ENCODE measurements around the gene SMURF2.
"Not testable (repeated sequence)": the region's sequence is repeated elsewhere in the genome, so short reads cannot be mapped to it uniquely, and the experiment has no call there.

SMURF2 gene

DNA sequence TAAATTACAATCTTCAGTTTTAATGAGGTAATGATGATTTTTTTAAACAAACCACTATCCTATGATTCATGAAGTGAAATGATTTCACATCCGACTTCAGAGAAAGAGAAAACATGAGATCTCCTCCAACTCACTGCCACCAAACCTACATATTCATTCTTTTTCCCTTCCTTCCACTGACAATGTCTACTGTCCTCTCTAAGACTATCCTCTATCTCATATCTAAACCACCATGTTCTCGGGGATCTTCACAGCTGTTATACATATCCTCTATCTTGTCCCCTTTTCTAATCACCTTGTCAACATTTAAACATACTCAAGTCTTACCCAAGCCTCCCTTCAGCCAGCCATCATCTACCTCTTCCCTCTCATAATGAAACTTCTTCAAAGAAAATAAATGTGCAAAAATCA lies 53.5 kb downstream of the SMURF2 start:
- Mint-ChIP-seq H3K36me3 (ENCODE audit: low read depth) (peaks cover 4% of the 10 kb centered on the region), H3K9me3 (no peaks in the 10 kb centered on the region), H3K4me3 (peak overlapping the region; percentile 11), H3K27ac (peak overlapping the region; percentile 38), H3K4me1 (ENCODE audit: low read depth) (peaks cover 14% of the 10 kb centered on the region), H3K27me3 (ENCODE audit: low read depth) (no peaks in the 10 kb centered on the region)
- DNase-seq (ENCODE audit: low spot score) = no peak

DNA sequence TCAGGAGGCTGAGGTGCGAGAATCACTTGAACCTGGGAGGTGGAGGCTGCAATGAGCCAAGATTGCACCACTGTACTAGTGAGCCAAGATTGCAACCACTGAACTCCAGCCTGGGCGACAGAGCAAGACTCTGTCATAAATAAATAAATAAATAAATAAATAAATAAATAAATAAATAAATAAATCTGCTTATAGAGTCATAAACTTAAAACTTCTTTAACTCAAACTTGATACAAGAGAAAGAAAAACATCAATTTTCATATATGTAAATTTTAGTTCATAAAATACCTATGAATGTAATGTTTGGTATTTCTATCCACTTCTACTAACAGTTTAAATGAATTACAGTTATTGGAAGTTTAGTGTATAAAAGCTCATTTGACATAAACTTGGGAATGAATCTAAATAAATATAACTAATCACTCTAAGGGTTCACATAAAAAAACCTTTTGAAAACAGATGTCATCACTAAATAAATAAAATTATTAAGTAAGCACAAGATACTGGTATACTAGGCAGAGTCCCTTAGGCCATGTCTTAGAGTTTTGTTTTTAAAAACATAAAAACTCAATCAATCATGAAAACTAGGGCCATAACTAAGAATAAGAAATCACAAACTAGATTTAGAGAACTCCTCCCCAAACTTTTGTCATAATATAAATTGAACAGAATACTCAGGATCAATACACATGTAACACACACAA lies 54.1 kb downstream of the SMURF2 start:
- Mint-ChIP-seq H3K4me1 (ENCODE audit: low read depth) (peaks cover 14% of the 10 kb centered on the region), H3K27me3 (ENCODE audit: low read depth) (no peaks in the 10 kb centered on the region), H3K4me3 (no peak overlapping the region), H3K9me3 (no peaks in the 10 kb centered on the region), H3K27ac (peak overlapping the region; percentile 38), H3K36me3 (ENCODE audit: low read depth) (peaks cover 4% of the 10 kb centered on the region)
- DNase-seq (ENCODE audit: low spot score) = no peak

DNA sequence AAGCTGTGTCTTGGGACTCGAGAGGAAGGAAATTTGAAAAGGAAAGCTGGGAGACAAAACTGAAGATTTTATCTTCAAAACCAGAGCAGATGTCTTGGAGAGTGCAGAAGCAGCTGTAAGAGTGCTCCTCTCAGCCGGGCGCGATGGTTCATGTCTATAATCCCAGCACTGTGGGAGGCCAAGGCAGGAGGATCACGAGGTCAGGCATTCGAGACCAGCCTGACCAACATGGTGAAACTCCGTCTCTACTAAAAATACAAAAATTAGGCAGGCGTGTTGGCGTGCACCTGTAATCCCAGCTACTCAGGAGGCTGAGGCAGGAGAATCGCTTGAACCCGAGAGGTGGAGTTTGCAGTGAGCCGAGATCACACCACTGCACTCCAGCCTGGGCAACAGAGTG lies 57.6 kb downstream of the SMURF2 start:
- DNase-seq (ENCODE audit: low spot score); H3K9me3 Mint-ChIP-seq; H3K36me3 Mint-ChIP-seq (ENCODE audit: low read depth); H3K27me3 Mint-ChIP-seq (ENCODE audit: low read depth); H3K27ac Mint-ChIP-seq; H3K4me3 Mint-ChIP-seq: not testable (repeated sequence)
- peaks cover 24% of the 10 kb centered on the region for H3K4me1 Mint-ChIP-seq (ENCODE audit: low read depth)

DNA sequence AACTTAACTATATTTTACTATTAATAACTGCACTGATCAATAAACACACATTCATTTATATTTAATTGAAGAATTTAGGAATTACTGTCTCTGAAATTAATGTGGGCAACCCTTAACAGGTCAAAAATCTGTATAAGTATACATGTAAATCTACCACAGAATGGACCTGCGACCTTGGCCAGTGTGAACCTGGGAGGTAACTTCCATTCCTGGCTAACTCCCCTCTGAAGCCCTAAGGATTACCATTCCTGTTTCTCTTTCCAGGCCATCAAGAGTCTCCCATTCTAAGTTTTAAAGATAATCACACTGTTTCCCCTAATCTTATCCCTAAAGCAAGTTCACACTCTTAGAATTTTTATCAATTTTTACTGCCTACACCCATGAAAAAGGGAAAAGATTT lies 58.1 kb downstream of the SMURF2 start:
- H3K4me1 Mint-ChIP-seq (ENCODE audit: low read depth) = peaks cover 24% of the 10 kb centered on the region
- H3K27me3 Mint-ChIP-seq (ENCODE audit: low read depth) = no peaks in the 10 kb centered on the region
- DNase-seq (ENCODE audit: low spot score) = no peak
- H3K4me3 Mint-ChIP-seq = no peak overlapping the region
- no peaks in the 10 kb centered on the region for H3K9me3 Mint-ChIP-seq
- H3K27ac Mint-ChIP-seq = no peak overlapping the region
- H3K36me3 Mint-ChIP-seq (ENCODE audit: low read depth) = peaks cover 5% of the 10 kb centered on the region

DNA sequence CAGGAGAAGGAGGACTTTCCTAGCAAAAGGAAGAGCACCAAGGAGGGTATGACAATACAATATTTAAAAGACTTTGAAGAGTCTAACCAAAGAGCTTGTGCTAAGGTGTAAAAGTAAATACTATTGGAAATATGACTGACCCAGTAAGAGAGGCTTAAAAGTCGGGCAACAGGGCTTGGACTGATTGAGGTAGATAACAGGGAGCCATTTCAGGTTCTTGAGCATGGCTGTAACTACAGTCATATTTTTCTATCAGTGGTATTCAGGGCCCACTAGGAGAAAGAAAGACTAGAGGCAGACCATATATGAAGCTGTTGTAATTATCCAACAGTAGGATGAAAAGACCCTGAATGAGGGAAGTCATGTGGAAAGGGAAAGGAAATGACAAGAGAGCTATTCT lies 62.3 kb downstream of the SMURF2 start:
- no peaks in the 10 kb centered on the region for H3K9me3 Mint-ChIP-seq
- DNase-seq (ENCODE audit: low spot score) = no peak
- peaks cover 32% of the 10 kb centered on the region for H3K4me1 Mint-ChIP-seq (ENCODE audit: low read depth)
- H3K27ac Mint-ChIP-seq = no peak overlapping the region
- H3K4me3 Mint-ChIP-seq = peak overlapping the region; percentile 74
- peaks cover 14% of the 10 kb centered on the region for H3K36me3 Mint-ChIP-seq (ENCODE audit: low read depth)
- H3K27me3 Mint-ChIP-seq (ENCODE audit: low read depth) = no peaks in the 10 kb centered on the region

DNA sequence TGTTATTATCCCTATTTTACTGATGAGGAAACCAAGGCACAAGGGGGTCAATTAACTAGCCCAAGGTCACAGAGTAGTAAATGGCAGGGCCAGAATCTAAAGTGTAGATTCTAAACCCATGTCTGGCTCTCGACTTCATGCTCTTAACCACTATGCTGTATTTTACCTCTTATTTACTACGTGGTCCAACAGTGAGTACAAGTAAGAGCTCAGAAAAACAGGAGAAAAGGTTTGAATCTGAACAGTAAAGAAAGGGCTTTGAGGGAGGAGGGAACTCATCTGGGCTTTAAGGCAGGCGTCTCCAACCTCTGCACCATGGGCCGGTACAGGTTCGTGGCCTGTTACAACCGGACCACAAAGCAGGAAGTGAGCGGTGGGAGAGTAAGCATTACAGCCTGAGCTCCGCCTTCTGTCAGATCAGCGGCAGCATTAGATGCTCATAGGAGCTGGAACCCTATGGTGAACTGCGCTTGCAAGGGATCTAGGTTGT lies 62.9 kb downstream of the SMURF2 start:
- peak; percentile 47 for DNase-seq (ENCODE audit: low spot score)
- Mint-ChIP-seq H3K27me3 (ENCODE audit: low read depth) (no peaks in the 10 kb centered on the region), H3K4me3 (peak overlapping the region; percentile 74), H3K27ac (peak overlapping the region; percentile 82), H3K4me1 (ENCODE audit: low read depth) (peaks cover 32% of the 10 kb centered on the region), H3K36me3 (ENCODE audit: low read depth) (peaks cover 13% of the 10 kb centered on the region), H3K9me3 (no peaks in the 10 kb centered on the region)

DNA sequence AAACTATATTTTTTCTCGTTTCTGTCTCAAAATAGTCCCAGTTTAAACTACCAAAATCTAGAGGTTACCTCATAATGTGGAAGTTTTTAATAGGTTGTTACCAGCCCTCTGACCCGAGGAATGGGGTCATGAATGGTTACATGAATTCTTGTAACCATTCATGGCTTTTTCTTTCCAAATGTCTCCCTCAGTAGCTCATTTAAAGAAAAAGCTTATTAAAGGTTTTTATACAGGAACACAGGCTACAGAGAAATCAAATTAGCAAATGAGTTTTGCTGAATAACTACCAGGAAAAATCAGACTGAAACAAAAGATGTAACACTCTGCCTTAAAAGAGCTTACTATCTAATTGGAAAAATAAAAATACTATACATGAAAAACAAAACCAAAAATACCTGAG lies 63.4 kb downstream of the SMURF2 start:
- peaks cover 13% of the 10 kb centered on the region for H3K36me3 Mint-ChIP-seq (ENCODE audit: low read depth)
- no peak overlapping the region for H3K27ac Mint-ChIP-seq
- H3K4me3 Mint-ChIP-seq = no peak overlapping the region

DNA sequence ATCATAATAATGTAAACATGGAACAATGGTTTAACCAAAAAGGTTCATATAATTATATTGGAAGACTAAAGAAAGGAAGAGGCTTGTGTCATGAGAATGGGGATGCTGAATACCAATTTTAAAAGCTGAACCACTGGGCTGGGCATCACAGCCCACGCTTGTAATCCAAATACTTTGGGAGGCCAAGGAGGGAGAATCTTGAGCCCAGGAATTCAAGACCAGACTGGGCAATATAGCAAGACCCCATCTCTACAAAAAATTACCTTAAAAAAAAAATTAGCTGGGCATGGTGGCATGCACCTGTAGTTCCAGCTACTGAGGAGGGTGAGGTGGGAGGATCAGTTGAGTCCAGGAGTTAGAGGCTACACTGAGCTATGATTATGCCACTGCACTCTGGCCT lies 65.1 kb downstream of the SMURF2 start:
- Mint-ChIP-seq H3K9me3 (no peaks in the 10 kb centered on the region), H3K27ac (no peak overlapping the region), H3K4me1 (ENCODE audit: low read depth) (peaks cover 30% of the 10 kb centered on the region), H3K4me3 (no peak overlapping the region), H3K36me3 (ENCODE audit: low read depth) (peaks cover 20% of the 10 kb centered on the region), H3K27me3 (ENCODE audit: low read depth) (no peaks in the 10 kb centered on the region)
- no peak for DNase-seq (ENCODE audit: low spot score)

More for the DNA sequence above, 63.4 kb downstream of the SMURF2 start:
- no peaks in the 10 kb centered on the region for H3K27me3 Mint-ChIP-seq (ENCODE audit: low read depth)
- peaks cover 32% of the 10 kb centered on the region for H3K4me1 Mint-ChIP-seq (ENCODE audit: low read depth)
- no peaks in the 10 kb centered on the region for H3K9me3 Mint-ChIP-seq
- DNase-seq (ENCODE audit: low spot score) = no peak

DNA sequence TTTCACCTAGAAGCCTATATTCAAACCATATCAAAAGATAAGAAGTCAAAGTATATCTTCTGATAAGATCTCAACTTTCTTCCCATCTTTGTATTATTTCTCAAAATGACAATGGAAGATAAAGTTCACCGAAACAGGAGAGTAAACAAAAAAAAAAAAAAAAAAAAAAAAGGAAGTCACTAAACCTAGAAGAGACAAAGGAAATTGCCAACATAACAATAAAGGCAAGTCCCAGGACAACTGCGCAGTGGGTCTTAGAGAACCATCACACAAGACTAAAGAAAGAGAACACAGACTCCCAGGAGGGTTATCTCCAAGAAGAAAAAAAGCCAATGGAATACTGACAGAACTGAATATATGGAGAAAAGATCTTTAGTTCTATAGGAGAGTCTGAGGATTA lies 65.7 kb downstream of the SMURF2 start:
- H3K27me3 Mint-ChIP-seq (ENCODE audit: low read depth) = no peaks in the 10 kb centered on the region
- DNase-seq (ENCODE audit: low spot score) = no peak
- peaks cover 30% of the 10 kb centered on the region for H3K4me1 Mint-ChIP-seq (ENCODE audit: low read depth)
- no peak overlapping the region for H3K27ac Mint-ChIP-seq
- no peak overlapping the region for H3K4me3 Mint-ChIP-seq
- H3K9me3 Mint-ChIP-seq = no peaks in the 10 kb centered on the region
- peaks cover 25% of the 10 kb centered on the region for H3K36me3 Mint-ChIP-seq (ENCODE audit: low read depth)

DNA sequence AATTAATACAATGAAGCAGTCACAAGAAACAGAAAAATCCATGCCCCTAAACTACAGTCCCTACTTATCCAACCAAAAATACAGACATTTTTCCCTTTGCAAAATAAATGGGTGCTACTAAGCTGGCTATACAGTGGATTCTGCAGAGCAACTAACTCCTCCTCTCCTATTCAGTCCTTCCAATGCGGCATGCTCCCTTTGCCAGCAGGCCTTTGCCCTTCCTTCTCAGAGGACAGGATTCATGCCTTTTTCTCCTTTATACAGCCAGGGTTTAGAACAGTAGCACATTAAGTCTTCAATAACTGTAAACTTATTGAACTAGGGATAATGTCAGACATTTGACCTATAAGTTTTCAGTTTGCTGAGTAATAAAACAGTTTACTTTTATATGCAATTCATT lies 70.2 kb downstream of the SMURF2 start:
- Mint-ChIP-seq H3K27ac (no peak overlapping the region), H3K4me3 (no peak overlapping the region), H3K9me3 (no peaks in the 10 kb centered on the region), H3K27me3 (ENCODE audit: low read depth) (no peaks in the 10 kb centered on the region), H3K36me3 (ENCODE audit: low read depth) (peaks cover 30% of the 10 kb centered on the region), H3K4me1 (ENCODE audit: low read depth) (peaks cover 8% of the 10 kb centered on the region)
- no peak for DNase-seq (ENCODE audit: low spot score)

DNA sequence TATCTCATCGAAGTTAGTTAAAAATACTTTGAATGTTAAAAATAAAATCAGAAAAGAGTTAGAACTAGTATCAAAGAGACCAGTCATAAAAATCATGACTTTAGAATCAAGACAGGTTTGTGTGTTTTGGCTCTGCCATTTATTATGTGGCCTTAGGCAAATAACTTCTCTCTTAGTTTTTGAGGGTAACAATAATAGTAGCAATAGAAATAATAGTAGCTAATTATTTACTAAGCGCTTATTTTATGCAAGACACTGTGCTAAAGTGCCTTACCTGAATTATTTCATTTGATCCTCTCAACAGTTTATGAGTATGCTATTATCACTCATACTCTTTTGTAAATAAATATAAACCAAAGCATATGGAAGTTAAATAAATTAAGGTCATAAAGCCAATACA lies 77.0 kb downstream of the SMURF2 start:
- Mint-ChIP-seq H3K27me3 (ENCODE audit: low read depth) (no peaks in the 10 kb centered on the region), H3K9me3 (no peaks in the 10 kb centered on the region), H3K36me3 (ENCODE audit: low read depth) (peaks cover 28% of the 10 kb centered on the region), H3K4me1 (ENCODE audit: low read depth) (peaks cover 11% of the 10 kb centered on the region), H3K27ac (no peak overlapping the region), H3K4me3 (no peak overlapping the region)
- no peak for DNase-seq (ENCODE audit: low spot score)

DNA sequence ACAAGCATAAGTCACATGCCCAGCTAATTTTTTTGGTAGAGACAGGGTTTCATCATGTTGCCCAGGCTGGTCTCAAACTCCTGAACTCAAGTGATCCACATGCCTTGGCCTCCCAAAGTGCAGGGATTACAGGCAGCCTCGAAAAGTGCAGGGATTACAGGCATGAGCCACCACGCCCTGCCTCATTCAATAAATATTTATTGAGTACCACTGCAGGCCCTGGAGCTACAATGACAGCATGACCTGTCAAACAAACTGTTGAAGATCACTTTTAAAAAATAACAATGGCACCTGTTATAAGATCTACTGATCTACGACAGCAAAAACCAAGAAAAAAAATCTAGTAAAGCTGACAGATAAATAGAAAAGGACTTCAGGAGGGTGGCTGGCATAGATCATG lies 79.1 kb downstream of the SMURF2 start:
- Mint-ChIP-seq H3K9me3 (no peaks in the 10 kb centered on the region), H3K4me3 (no peak overlapping the region), H3K27ac (no peak overlapping the region), H3K4me1 (ENCODE audit: low read depth) (peaks cover 13% of the 10 kb centered on the region), H3K27me3 (ENCODE audit: low read depth) (no peaks in the 10 kb centered on the region), H3K36me3 (ENCODE audit: low read depth) (peaks cover 30% of the 10 kb centered on the region)
- DNase-seq (ENCODE audit: low spot score) = no peak

DNA sequence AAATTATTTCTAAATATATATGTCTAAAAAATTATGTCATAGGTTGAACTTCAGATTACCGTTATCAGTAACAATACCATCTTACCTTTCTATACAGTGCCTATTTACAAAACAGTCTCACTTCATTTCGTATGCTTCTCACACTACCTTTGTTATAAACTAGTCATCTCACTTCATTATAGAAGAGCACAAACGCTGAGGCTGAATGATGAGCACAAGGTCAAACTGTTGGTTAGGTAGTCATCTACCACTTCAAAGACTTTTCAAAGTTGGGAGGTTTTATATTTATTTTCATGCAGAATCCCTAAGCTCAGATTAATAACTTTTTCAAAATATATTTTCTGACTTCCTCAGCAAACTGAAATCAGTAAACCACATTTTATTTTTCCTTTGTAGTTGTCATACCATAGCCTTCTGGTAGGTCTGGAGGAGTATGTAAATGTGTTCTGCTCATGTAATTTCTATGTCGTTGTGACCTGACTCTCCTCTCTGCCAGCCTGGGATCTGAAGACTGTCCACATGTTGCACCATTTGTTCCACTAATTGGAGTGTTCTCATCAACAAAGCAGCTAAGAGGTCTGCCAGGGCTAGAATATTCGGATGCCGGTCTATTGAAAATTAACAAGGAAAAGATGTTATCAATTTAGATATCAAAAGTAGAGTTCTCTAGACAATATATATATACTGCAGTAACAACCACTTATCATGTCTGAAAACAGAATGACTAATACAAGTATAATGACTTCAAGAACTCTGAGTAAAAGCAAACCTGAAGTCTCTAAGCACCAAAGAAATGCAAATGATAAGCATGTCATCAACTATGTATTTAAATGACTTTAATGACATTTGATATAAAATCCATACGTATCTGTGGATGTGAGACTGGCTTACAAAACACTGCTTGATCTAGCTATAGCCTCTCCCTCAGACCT lies 81.5 kb downstream of the SMURF2 start:
- H3K27ac Mint-ChIP-seq = peak overlapping the region; percentile 83
- peaks cover 38% of the 10 kb centered on the region for H3K36me3 Mint-ChIP-seq (ENCODE audit: low read depth)
- no peaks in the 10 kb centered on the region for H3K27me3 Mint-ChIP-seq (ENCODE audit: low read depth)
- peak overlapping the region; percentile 20 for H3K4me3 Mint-ChIP-seq
- no peaks in the 10 kb centered on the region for H3K9me3 Mint-ChIP-seq
- DNase-seq (ENCODE audit: low spot score) = peak; percentile 26
- peaks cover 13% of the 10 kb centered on the region for H3K4me1 Mint-ChIP-seq (ENCODE audit: low read depth)

DNA sequence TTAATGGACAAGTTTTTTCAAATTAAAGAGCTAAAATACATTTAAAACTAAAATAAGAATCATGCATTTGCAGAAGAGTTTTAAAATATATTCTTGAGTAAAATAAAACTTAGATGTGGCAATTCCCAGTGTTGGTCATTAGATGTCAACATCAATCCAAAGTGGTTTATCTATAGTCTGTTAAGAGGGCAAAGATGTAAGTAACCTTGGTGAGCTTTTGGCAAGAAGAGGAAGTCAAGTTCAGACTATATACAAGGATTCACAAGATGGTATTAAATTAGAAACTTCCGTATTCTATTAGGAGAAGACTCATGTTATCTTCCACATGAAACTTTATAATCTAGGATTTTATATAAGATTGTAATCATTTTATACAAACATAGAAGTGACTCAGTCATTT lies 82.2 kb downstream of the SMURF2 start:
- Mint-ChIP-seq H3K27me3 (ENCODE audit: low read depth) (no peaks in the 10 kb centered on the region), H3K9me3 (no peaks in the 10 kb centered on the region), H3K36me3 (ENCODE audit: low read depth) (peaks cover 39% of the 10 kb centered on the region), H3K27ac (no peak overlapping the region), H3K4me3 (no peak overlapping the region), H3K4me1 (ENCODE audit: low read depth) (peaks cover 13% of the 10 kb centered on the region)
- no peak for DNase-seq (ENCODE audit: low spot score)
